NCI-H446 (cell line): ENCODE data around the gene MAB21L2.
"Not testable (repeated sequence)": the region's sequence is repeated elsewhere in the genome, so short reads cannot be mapped to it uniquely, and the experiment has no call there.

Experiments used
- DNase-seq, 2 experiments: peaks; one replicate each; lab custom pipeline; 2025; lab: John Stamatoyannopoulos, UW

MAB21L2 gene

DNA sequence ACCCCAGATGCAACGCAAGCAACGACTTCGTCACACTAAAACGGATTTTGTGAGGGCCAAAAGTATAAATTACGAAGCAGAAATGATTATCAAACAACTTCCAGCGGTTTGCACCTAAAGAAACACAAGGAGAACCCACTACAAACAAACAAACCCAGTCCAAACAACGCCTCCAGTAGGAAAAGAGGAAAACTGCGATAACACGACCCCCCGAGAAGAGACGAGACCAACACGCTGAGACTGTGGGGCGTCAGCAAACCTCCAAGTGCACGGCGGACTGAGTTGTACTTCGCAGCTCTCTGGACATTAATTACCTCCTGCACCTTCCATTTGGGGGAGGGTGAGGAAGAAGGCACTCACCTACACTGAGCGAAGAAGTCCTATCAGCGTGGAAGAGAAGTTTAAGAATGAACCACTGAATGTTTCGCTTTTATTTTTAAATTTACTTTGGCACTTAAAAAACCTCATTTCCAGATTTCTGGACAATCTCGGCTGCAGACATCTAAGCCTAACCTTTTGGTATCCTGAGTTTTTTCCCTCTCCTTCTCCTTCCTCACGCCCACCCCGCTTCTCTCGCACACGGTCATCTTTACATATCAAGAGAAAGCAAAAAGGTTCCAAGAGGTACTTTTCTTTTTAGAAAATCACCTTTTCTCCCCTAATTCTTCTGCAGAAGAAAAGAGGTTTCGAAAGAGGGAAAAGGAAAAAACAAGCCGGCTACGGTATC, at the start of gene MAB21L2:
Gene MAB21L2 (plus strand): TSS at position 6 of the 727 bp plus-strand sequence. CDS start 879 bp downstream, outside the sequence.
- DNase-seq: no peak

DNA sequence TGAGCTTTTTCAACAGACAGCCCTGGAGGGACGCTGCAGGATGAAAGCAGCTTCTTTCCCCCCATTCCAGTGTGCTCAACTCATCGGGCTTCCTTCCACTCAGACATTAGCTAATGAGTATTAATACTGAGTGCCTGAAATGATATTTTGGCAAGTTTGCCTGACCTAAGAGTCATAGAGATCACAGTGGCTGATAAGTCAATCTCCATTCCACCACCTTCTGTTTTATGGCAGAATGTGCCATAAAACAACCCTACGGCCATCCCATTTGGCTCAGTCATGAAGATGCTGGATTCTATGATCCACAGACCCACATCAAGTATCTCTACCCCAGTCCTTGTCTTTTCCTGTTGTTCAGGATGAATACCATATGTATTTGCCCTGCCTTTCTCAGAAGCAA, 48.3 kb upstream of the MAB21L2 start:
- DNase-seq: no peak

DNA sequence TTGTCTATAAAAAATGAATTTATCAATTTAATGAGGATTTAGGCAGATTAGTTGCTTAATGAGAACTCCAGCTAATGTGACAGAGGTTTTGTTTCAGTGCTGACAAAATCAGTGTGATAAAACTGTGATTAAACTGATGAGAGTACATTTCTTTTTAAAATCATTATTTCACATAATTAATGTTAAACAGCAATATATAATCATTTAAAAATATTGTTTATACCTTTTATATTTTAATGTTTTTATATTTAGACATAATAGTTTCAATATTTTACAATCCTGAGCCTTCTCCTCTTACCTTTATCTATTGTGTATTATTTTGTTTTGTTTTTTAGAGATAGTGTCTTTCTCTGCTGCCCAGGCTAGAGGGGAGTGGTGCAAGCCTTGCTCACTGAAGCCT, 47.1 kb upstream of the MAB21L2 start:
- no peak for DNase-seq

DNA sequence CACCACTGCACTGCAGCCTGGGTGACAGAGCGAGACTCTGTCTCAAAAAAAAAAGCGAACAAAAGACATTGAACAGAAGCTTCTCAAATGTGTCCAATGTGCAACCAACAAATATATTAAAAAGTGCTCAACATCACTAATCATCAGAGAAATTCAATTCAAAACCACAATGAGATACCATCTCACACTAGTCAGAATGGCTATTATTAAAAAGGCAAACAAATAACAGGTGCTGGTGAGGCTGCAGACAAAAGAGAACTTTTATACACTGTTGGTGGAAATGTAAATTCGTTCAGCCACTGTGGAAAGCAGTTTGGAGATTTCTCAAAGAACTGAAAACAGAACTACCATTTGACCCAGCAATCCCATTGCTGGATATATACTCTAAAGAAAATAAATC, 44.0 kb upstream of the MAB21L2 start:
- DNase-seq: not testable (repeated sequence)

DNA sequence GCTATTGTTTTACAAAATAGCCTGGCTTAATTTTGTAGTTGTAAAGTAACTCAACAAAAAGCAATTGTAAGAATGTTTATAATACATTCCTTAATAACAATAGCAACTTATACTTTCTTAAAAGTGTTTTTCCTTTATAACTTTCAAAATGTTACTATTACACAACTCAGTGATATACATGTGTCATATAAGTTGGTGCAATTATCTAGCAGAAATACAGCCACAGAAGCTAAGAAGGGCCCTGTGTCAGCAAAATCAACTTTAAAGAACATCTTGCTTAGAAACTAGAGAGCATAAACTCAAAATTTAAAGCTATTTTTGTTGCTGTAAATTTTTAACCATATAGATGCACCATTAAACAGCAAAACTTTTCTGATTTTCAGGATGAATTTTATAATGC, 41.4 kb upstream of the MAB21L2 start:
- DNase-seq: no peak

DNA sequence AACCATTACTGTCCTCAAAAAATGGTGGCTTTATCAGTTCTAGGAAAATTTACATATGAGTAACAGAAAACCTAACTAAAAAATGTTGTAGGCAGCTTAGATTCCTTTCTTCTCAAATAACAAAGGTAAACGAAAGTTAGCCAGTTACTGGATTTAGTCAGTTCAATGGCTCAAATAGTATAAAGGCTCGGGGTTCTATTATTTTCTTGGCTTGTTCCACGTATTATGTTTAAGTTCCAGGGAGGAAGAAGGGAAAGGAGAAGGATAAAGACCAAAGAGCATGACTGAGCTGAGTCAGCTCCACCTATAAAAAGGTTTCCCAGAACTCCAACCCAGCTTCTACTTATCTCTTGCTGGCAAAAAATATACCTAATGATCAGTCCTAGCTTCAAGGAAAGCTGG, 41.0 kb upstream of the MAB21L2 start:
- no peak for DNase-seq

DNA sequence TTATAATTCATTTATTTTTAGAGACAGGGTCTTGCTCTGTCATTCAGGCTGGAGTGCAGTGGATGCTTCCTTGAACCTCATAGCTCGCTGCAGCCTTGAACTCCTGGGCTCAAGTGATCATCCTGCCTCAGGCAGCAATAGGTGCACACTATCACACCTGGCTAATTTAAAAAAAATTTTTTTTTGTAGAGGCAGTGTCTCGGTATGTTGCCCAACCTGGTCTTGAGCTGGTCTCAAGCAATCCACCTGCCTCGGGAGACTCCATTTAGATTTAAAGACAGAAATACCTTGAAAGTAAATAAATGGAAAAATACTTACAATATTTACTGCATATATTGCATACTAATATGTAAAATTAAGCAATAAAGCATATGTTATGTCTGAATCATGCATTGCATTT, 40.3 kb upstream of the MAB21L2 start:
- DNase-seq: no peak

DNA sequence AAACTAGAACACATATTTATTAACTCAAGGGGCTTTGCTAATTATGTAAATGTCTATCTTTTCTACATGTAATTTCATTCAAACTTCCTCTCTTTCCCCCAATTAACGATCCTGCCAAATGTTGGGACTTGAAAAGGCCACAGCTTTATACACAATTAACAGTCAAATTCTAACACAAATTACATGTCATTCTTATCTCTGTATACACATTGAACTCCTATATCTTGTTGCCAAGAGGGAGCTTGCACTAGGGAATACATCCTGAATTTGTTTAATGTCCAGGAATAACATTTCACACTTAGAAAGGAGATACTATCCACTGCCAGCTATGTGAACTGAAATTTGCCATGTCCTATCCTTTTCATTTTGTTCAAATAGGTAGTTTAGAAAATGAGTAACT, 38.9 kb upstream of the MAB21L2 start:
- DNase-seq: no peak

DNA sequence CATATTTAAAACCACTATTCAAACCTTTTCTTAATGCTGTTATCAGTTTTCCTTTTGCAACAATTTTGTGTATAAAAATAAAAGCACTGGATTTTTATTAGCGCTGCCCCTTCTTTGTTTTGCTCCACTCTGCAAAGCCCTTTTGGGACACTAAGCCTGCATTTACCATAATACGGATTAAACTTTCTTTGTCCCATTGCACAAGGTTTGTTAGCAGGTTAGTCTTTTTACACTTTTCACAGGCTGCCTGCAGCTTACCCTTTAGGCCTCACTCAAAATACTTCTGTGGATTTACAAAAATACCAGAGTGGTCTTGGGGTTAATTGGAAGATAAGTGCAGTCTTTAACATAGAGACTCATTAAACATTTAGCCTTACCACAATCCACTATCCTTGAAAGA, 35.7 kb upstream of the MAB21L2 start:
- no peak for DNase-seq

DNA sequence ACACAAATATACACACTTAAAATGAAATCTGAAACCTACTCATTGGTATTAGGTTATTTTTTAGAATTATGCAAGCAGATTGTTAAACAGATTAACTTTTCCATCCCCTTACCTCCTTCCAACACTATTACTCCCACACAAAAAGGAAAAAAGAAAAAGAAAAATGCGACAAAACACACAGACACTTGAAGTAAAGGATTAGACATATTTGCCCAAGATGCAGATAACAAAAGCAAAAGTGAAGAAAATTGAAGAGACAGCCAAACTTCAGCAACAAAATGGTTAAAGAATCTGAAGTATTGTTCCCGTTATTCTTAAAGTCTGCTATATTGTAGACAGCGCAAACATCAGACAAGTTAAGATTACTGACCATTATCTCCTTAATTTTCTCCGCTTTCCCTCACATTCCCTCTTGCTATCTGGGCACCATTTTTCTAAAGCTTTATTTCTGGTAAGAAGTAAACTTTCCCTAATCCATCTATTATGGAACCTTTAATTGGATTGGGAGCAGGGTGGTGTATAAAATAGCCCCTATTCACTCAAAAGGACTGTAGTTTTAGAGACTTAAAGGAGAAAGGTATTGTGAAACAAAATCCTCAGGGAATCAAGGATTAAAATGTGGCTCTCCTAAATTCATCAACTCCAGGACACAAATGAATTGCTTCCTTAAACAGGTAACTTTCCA, 34.7 kb upstream of the MAB21L2 start:
- no peak for DNase-seq

DNA sequence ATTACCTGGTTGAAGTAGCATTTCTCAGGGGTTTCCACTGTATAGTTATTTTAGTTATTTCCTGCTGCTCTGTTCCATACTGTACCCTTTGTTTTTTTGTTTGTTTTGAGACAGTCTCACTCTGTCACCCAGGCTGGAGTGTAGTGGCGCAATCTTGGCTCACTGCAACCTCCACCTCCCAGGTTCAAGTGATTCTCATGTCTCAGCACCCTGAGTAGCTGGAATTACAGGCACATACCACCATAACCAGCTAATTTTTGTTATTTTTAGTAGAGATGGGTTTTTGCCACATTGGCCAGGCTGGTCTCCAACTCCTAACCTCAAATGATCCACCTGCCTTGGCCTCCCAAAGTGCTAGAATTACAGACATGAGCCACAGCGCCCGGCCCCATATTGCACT, 24.1 kb upstream of the MAB21L2 start:
- DNase-seq: not testable (repeated sequence)

DNA sequence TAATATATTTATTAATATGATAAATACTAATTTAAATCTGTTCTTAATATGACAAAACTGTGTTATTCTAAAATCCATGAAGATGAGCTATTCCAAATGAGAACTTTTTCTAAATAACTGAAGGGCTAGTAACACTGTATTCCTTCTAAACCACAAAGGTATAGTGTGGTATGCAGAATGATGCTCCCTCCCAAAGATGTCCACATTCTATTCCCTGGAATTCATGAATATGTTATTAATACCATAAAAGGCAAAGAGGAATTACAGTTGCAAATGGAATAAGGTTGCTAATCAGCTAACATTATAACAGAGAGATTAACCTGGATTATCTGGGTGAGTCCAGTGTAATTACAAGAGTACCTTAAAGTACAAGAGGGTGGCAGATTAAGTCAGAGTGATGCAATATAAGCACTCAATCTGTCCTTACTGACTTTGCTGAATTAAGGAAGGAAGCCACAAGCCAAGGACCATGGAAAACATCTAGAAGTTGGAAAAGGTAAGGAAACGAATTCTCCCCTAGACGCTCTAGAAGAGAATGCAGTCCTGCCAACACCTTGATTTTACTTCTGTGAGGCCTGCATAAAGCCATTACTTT, 20.7 kb upstream of the MAB21L2 start:
- no peak for DNase-seq

DNA sequence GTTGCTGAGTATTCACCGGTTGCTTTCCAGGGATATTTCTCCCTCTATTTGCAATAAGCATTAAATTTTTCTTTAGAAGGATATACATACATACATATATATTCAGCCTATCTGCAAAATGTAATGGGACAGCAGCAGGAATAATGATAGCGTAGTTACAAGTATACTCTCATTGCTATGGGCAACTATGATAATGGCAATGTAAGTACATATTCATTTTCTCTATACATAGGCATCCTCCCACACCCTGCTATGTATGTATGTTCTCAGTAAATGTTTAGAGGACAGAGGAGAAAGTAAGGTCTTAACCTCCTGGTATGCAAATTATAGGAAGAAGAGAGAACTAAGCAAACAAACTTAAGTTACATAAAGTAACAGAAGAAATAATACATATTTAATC, 19.7 kb upstream of the MAB21L2 start:
- DNase-seq: no peak

DNA sequence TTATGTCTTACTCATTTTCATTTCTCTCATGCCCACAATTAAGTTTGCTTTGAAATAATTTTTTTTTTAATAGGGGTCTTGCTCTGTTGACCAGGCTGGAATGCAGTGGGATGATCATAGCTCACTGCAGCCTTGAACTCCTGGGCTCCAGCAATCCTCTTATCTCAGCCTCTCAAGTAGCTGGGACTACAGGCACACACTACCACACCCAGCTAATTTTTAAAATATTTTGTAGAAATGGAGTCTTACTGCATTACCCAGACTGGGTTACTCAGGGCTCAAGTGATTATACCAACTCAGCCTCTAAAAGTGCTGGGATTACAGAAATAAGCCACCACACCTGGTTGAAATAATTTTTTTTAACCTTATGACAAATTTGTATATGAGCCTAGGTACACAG, 19.2 kb upstream of the MAB21L2 start:
- DNase-seq: no peak

DNA sequence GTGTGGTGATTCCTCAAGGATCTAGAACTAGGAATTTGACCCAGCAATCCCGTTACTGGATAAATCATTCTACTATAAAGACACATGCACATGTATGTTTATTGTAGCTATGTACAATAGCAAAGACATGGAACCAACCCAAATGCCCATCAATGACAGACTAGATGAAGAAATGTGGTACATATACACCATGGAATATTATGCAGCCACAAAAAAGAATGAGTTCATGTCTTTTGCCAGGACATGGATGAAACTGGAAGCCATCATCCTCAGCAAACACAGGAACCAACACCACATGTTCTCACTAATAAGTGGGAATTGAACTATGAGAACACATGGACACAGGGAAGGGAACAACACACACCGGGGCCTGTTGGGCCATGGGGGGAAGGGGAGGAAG, 17.0 kb upstream of the MAB21L2 start:
- not testable (repeated sequence) for DNase-seq

DNA sequence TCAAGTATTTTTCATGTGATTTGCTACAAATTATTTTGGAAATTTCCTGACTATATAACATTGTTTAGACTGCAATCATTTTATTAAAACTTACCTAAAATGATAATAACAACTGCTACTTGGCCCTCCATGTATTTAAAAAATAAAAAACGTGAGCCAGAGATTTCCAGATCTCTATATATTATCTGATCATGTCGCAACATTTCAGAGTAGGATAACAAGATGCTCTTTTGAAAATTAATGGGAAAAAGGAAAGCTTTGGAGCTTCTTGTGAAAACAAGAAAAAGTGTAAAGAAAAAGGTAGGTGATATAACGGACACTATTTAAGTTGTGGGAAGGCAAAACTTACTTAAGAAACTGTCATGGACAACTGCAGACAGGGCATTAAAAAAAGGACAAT, 14.9 kb upstream of the MAB21L2 start:
- no peak for DNase-seq

DNA sequence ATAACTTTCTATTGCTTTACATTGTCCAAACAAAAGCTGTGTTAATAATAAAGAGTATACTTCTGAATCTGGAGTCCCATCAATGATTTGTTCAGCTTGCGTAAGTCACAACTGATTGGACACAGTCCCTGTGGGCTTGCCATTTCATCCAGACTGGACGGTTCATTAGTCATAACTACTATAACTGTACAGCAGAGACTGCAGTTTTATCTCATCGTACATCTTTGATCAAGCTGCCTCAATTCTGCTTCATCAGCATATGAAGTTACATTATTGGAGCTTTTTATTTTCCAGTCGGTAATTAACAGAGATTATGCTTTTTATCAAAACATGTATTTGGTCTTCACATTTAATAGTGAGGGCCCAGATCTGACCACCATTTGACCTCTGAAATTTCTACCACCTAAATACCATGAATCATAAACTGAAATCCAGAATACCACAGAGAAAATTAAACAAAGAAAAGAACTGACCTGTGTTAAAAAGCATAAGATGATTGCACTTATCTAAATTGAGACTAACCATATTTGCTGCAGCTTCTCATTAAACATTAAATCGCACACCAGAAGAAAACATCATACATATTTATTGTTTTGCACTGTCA, 12.5 kb upstream of the MAB21L2 start:
- no peak for DNase-seq

DNA sequence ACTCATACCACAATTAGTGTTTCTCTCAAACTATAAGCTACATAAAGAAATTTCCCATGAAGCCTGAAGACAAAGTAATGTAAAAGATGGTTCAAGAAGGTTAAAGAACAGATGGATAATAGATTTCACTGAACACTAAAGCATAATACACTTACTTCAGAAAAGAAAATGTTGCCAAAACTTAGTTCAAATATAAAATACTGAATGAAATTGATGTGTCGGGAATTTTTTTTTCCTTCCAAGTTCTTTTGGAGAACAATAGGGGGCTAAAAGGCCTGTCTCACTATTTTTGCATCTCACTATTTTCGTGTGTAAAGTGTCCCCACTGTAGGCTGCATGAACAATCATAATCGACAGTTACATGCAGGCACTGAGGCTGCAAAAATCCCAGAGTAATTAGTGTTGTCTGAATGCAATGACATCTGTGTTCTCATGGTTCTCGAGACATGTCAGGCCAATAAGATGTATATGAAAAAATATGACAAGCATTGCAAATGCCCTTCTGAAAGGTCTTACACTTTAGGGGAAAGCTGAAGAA, 11.9 kb upstream of the MAB21L2 start:
- no peak for DNase-seq

DNA sequence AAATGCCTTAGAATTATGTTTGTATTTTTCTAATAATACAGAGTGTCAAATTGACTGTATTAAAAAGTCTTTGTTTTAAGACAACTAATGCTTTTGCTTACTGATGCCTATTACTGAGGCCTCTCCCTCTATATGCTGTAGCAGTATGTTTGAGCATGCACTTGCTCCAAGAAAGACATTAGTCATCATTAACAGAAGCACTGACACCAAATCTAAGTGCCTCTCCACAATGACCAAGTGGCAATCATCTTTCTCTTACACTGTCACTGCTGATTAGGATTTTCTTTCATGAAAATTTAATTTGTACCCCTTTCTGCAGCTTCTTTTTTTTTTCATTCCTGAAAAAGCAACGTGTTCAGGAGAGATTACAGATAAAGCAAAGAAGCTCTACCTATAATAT, 11.1 kb upstream of the MAB21L2 start:
- DNase-seq: no peak

DNA sequence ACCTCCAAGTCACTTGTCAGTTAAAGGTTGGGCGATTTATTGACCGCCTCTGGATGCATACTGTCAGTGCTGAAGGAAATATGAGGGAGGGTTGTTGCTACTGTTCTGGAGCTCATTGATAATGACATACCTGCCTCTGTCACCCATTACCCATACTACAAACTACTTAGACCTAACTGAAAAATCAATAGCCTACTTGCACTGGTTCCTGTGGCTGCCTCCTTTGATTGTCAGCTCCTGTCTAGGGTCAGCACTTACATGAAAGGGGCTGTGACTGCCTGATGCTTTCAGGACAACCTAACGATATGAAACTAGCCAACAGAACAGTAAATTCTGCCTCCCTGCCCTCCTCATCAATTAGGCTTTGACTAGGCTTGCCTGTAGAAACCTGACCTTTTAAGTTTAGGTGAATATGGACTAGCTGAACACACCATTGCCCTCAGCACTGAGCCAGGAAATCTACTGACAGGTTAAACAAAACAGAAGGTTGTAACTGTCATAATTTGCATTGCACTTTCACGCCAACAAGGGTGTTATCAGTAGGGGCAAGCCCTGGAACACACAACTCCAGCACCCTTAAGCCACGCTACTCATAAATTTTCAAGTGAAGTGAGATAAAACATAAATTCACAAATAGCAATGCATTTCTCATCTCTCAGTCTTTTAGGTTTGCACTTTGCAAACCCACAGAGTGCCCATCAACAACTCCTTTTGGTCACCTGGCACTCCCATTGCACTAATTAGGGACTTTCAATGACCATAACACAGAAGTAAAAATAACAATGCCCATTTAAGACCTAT, 9.0 kb upstream of the MAB21L2 start:
- no peak for DNase-seq

DNA sequence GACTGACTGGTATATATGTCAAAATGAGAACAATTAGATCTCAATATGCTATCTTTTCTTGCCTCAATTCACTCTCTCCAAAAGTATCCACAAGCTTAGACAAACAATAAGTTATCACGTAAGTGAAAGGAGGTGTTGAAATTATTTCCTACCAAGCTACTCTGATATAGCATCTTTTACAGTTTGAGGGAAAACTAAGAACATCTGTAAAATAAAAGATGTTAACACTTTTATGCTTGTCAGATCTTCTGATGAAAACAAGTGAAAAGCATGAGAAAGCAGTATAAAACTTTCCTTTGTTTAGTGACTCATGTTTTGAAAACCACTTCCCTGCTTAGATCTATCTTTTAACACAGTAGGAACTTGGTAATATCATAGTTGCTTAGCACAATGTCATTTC, 8.4 kb upstream of the MAB21L2 start:
- DNase-seq: no peak

DNA sequence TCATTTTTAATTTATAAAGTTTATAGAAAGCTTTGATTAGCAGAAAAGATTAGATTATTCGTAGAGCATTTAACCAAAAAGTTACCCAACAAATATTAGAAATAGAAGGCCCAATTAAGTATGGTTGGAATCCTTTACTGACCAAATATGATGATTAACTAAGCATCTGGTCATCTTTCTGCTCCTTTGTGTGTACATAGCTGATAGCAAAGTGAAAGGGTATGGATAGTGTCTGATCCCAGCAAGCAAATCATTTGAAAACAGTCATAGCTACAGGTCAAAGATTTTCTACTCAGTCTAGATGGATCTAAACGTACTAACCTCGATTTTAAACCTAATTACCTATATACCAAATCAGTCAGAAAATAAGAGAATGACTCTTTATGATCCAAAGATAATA, 7.3 kb upstream of the MAB21L2 start:
- DNase-seq: no peak
